G401 (cell line): Measurements from ENCODE around the gene LTA. TPM values are rescaled to one million over a fixed set of nuclear protein-coding genes. Genes with fewer than 3 reads are reported as not detected.
A peak's percentile ranks its signal among the peaks of the same experiment; 100 is the strongest.
"Not testable (repeated sequence)": the region's sequence is repeated elsewhere in the genome, so short reads cannot be mapped to it uniquely, and the experiment has no call there.

ENCODE experiments used
- DNase-seq: peaks from one replicate; pipeline ENCODE4 v3.0.0-alpha.2; 2015; ENCODE audit warnings: low spot score
- in situ Hi-C: cut with HindIII; loops from 2 replicates; pipeline ENCODE4 v1.10.0; 2016; ENCODE audit warnings: low sequenced_read_pairs, mixed read lengths
- total RNA-seq: library from RNA; depleted of rRNA; stranded (reverse); fragments of >200 nt; shearing (Covaris generic); gene quantifications from 2 replicates; pipeline ENCODE4 v1.2.3, GENCODE V29; 2014

LTA gene
- total RNA-seq, 1 experiment from 2014 or later: not detected

DNA sequence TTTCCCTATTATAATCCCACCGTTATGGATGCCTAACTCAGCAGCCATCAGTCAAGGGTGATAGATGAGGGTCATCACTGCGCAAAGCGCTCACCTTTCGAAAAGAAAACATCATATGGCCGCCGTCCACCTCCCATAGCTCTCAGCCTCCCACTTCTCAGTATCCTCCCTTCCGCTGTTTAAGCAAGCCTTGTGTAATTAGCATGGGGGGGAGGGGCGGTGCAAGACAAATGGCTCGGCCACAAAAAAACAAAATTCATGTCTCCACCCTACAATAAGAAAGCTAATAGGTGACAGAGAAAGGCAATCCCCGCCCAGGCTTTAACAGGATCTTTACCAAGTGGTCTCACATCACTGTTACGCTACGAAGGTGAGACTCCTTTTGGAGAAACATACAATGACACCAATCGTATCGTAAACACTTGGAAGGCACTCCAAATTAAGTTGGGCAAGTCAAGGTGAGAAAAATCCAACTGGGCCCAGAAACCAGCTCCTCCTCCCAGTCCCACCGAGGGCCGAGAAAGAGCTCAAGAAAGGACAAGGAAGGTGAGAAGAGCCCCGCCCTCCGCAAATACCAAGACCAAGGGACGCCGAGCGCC, 30.9 kb upstream of the LTA start:
- DNase-seq: peak; percentile 32
- in situ Hi-C loops: loop anchor here (5.0 kb wide), 1 partner anchor 41 kb away; the partner anchor contains the start of gene LTB

DNA sequence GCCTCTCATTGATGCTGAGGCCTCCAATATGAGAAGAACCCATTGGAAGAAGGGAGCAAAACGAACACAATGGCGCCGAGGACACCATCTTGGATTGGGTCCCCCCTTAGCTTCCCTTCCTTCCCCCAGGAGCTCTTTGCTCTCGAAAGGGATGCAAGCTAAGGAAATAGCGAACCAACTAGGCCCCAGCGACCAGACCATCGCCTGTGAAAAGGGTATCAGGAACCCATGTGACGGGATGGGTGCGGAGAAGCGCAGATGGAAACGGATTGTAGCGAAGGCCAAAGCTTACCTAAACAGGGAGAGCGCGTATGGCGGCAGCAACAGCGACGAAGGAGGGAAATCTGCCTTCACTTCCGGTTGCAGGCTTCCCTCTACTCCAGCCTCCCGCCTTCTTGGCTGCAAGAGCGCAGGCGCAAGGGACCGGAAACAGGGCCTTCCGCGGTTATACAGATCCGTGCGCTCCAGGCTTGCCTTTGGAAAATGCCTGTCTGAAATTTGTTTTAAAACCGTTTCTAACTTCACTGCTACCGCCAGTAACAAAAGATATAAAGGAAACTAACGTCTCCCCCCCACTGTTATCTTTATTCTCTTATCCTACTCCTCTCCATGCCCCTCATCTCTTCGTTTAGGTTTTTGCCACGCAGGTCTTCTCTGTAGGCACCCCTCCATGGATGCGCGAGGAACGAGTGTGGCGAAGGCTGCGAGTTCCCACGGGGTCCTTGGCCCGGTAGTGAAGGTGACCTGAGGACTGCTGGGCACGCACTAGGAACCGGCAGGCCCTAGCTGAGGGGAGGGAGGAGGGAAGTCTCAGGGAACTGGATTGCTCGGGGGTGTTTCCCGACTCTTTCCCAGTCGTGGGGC, 30.2 kb upstream of the LTA start, which contains the start of gene DDX39B:
Gene DDX39B, minus strand, starts transcription at position 346 of the 864 bp plus-strand sequence. CDS start 1,471 bp downstream, outside the sequence.
- in situ Hi-C loops: loop anchor here (5.0 kb wide), 1 partner anchor 40 kb away; the partner anchor contains the start of gene LTB

DNA sequence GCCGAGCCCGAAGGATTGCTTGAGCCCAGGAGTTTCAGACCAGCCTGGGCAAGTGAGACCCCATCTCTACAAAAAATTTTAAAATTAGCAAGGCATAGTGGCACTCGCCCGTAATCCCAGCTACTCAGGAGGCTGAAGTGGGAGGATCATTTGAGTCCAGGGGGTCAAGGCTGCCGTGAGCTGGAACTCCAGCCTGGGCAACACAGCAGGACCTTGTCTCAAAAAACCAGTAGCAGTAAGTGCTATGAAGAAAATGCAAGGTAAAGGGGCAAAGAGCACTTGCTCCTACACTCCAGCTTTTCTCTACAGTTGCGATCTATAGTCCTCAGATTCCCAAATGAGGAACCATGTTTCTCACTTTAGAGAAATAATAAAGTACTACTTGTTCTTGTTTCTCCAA, 28.4 kb upstream of the LTA start:
- no peak for DNase-seq
- in situ Hi-C loops: loop anchor here (5.0 kb wide), 1 partner anchor 39 kb away; the partner anchor contains the start of gene LTB

More for the DNA sequence above, 30.2 kb upstream of the LTA start, which contains the start of gene DDX39B:
- peak; percentile 98 for DNase-seq

DNA sequence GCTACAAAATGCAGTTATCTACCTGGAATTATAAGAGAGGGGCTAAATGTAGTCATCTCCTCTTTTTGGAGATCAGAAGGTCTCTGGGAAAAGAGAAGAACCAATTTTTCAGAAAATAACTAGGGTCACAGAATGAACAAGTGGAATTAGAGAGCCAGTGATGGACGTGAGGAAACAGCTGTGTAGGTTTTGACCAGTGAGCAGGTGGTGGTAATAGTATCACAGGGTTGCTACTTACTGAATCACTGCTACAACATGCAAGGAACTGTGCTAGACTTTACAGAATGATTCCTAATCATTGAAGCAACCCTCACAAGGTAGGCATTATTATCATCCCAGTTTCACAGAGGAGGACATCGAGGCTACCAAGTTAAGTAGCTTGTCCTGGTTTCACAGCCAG, 27.4 kb upstream of the LTA start:
- in situ Hi-C loops: loop anchor here (5.0 kb wide), 1 partner anchor 38 kb away; the partner anchor contains the start of gene LTB
- DNase-seq: no peak

DNA sequence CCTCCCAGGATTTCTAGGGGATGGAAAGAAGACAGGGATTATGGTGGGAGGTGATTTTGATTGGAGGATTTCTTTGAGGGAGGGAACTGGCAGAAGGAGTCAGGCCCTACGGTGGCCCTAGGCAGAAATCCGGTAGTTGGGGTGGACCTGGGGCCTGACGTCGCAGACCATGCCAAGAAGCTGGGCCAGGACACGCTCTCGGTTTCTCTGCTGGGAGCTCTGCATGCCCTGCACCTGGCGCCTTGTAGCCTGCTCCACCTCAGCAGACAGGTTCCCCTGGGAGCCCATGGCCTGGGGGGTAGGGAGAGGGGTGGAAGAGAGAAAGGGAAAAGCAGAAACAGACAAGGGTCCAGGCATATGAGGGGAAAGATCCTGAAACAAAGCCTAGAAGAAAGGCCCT, 26.8 kb upstream of the LTA start:
- DNase-seq: no peak
- in situ Hi-C loops: no loop called here

DNA sequence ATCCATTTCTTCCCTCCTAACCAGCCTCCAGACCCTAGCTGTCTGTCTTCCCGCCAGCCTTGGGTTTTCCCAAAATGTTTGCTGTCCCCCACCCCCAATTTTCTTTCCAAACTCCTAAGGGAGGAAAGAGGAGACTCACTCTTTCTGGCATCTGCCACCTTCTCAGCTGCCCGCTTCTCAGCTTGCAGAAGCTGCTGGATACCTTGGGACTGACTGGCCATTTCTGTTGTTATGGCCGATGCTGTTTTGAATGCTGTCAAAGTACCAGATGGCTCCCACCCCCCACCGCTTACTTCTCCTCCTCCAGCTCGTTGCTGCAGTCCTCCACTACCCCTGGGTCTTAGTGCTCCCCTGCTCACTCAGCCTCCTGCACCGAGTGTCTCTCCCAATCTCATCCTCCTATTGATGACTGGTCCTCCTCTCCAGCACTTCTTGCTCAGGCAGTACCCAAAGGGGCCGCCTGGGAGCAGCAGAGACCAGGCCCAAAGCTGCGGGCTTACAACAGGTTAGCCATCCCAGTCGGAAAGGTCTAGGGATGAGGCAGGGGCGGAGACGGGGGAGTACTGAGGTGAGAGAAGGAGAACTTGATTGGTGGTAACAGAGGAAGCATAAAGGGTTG, 25.6 kb upstream of the LTA start, which contains the start of gene ATP6V1G2:
Gene ATP6V1G2, minus strand, starts transcription at position 270 of the 619 bp plus-strand sequence. Its CDS starts 49 bp downstream, at position 221.
- in situ Hi-C loops: no loop called here
- peak; percentile 100 for DNase-seq

DNA sequence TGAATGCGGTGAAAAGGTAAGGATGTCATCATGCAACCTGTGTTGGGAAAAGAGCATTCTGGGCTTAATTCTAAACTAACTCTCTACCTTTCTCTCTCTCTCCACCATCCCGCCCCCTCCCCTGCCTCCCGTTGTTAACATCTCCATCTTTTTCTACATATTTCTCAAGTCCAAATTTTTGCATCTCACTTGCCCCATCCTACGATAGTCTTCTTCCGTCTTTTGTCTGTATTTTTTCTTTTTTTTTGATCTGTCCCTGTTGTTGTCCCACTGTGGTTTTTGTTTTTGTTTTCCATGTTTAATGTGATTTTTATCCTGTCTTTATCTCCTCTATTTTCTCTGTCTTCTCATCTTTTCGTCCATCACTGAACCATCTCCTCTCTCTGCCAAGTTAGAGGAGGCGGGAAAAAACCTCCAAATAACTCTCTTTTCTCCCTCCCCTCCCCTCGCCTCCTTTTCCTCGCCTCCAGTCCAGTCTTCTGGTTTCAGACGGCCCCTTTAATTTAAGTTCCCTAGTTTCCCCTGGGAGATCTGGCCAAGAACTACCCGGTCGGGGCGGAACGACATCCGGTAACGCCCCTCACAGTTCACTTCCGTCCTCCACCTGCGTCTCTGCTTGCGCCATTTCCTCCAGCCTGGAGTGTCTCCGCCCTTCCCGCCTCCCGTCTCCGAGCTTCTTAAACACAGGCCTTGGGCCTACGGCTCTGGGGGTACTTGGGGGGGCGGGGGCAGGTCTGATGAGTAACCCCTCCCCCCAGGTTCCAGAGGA, 24.9 kb upstream of the LTA start, which contains the start of gene NFKBIL1:
Gene NFKBIL1, plus strand, starts transcription at position 651 of the 769 bp plus-strand sequence. Its CDS starts 87 bp downstream, at position 738.
- DNase-seq: peak; percentile 99
- in situ Hi-C loops: no loop called here

DNA sequence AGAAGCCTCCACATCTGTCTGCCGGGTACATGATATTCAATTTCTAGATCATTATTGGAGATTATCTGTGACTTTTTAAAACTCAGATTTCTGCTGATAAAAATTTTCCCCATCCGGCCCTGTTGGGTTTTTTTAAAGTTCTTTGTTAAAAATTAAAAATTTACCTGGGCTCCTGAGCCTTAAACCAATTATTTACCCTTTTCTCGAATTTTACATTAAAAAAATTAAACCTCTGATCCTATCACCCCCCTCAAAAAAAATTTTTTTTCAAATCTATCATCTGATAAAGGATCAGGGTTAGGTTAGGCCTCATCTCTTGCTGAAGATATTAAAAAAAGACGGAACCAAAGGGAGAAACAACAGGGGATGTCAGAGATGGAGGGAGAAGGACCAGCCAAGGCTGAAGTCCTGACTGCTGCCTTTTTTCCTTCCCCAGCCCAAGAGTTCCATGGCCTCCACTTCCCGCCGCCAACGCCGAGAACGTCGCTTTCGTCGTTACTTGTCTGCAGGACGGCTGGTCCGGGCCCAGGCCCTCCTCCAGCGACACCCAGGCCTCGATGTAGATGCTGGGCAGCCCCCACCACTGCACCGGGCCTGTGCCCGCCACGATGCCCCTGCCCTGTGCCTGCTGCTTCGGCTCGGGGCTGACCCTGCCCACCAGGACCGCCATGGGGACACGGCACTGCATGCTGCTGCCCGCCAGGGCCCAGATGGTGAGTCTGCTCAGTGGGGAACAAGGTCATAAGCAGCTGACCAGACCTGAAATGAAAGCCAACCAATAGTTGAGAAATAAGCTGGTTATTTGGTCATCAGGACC, 24.2 kb upstream of the LTA start:
- in situ Hi-C loops: no loop called here
- DNase-seq: no peak

DNA sequence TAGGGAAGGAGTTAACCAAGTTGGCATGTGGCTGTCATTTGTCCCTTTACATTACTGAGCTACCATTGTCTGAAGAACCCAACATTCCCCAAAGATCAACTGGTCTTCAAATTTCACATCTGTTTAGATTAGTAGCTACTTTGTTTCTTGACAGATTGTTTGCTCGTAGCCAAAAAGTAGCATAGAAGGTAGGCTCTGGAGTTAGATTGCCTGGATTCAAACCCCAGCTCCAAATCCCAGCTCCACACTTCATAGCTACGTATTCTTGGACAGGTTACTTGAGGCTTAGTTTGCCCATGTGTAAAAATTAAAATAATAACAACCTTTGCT, 23.6 kb upstream of the LTA start:
- in situ Hi-C loops: no loop called here
- DNase-seq: no peak

DNA sequence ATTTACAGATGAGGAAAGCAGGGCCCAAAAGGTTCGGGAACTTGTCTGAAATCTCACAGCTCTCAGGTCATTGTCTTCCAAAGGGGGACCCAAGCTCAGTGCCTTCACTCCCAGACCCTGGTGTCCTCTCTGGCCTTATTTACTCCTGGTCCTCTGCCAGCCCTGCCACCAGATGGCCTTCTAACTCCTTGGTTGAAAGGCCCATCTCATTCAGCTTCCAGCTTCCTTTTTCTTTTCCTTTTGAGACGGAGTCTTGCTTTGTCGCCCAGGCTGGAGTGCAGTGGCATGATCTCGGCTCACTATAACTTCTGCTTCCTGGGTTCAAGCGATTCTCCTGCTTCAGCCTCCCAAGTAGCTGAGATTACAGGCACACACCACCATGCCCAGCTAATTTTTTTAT, 20.7 kb upstream of the LTA start:
- DNase-seq: peak; percentile 65
- in situ Hi-C loops: not testable (repeated sequence)

DNA sequence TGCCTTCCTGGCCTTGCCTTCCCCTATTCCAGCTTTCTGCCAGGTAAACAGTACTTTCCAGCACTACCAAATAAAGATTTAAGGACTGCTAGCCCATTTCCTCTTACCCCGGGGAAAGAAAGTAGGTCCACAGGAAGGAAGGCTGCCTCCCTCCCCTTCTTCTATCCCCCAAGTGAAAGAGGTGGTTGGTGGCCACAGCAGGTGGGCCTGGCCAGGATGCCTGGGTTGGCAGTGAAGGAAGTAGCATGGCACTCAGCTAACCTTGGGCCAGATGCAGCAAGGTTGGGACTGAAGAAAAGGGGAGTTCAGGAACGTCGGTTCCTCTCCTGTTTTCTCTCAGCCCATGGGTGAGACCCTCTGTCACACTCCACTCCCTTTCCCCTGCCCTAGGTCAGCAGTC, 15.8 kb upstream of the LTA start:
- no peak for DNase-seq
- in situ Hi-C loops: no loop called here

DNA sequence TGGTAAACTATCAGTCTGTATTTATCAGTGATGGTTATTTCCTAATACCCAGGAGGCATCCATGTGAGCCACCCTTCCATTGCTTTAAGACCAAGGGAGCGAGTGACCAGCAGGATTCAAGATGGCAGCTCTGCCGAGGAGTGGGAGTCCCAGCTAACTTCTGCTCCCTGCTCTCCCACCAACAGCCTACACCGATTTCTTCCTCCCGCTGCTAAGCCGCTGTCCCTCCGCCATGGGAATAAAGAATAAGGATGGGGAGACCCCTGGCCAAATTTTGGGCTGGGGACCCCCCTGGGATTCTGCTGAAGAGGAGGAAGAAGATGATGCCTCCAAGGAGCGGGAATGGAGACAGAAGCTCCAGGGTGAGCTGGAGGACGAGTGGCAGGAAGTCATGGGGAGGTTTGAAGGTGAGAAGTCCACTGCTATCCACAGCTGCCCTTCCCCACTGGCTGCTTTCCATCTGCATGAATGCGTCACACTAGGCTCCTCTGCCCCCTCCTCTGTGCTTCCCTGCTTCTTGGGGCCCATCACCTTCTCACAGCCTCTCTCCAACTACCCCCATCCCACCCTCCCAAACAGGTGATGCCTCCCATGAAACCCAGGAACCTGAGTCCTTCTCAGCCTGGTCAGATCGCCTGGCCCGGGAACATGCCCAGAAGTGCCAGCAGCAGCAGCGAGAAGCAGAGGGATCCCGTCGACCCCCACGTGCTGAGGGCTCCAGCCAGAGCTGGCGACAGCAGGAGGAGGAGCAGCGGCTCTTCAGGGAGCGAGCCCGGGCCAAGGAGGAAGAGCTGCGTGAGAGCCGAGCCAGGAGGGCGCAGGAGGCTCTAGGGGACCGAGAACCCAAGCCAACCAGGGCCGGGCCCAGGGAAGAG, 14.4 kb upstream of the LTA start:
- in situ Hi-C loops: no loop called here
- DNase-seq: no peak

DNA sequence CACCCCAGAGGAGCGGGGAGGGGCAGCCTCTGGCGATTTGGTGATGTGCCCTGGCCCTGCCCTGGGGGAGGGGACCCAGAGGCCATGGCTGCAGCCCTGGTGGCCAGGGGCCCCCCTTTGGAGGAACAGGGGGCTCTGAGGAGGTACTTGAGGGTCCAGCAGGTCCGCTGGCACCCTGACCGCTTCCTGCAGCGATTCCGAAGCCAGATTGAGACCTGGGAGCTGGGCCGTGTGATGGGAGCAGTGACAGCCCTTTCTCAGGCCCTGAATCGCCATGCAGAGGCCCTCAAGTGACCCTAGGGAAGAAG, 13.8 kb upstream of the LTA start:
- no peak for DNase-seq
- in situ Hi-C loops: no loop called here

DNA sequence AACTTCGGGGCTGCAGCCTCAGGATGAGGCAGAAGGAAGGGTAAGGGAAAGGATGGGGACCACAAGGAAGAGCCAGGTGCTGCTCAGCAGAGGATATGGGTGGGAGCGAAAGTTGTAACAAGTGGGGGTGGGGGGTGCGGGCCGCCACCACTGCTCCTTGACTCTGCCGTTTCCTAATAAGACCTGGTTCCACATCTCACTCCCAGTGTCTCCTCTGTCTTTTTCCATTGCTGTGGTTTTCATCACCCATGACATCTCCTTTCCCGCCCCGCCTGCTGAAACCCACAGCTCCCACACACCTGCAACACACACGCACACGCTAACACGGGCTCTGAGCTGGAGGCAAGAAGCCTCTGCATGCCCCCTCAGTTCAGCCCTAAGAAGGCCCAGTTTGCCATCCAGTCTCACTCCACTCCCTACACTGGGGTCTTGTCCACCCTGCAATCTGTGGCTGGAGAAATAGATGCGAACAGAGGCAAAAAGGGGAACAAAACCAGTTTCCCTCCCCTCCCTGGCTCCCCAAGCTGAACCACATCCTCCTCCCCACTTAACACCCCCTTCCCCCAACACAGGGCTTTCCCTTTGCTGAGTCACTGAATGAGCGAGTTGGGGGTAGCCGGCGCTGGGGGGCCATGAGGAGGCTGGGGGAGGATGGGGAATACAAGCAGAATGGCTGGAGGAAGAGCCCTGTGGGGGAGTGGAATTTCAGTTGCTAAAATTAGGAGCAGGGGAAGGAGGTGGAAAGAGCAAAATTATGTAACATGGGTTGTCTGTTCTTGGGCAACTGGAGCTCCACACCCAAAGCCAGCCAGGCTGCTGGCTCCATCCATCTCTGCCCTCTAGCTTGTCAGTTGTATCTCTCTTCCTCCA, 13.2 kb upstream of the LTA start:
- no peak for DNase-seq

DNA sequence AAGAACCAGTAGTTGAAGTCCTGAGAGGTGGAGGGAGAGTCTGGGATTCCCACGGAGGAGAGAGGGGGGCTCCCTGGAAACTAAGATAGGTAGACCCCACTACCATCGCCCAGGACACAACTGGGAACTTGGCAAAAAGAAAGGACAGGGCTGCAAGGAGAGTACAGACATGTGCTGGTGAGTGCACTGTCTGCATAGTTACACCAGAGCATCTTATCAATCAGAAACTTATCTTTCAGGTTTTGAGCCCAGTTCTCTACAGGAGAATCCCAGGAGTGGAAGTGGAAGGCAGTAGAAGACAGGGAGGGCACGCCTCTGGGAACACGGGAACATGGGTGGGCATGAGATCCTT, 12.5 kb upstream of the LTA start:
- in situ Hi-C loops: no loop called here
- no peak for DNase-seq

More for the DNA sequence above, 13.2 kb upstream of the LTA start:
- in situ Hi-C loops: no loop called here

DNA sequence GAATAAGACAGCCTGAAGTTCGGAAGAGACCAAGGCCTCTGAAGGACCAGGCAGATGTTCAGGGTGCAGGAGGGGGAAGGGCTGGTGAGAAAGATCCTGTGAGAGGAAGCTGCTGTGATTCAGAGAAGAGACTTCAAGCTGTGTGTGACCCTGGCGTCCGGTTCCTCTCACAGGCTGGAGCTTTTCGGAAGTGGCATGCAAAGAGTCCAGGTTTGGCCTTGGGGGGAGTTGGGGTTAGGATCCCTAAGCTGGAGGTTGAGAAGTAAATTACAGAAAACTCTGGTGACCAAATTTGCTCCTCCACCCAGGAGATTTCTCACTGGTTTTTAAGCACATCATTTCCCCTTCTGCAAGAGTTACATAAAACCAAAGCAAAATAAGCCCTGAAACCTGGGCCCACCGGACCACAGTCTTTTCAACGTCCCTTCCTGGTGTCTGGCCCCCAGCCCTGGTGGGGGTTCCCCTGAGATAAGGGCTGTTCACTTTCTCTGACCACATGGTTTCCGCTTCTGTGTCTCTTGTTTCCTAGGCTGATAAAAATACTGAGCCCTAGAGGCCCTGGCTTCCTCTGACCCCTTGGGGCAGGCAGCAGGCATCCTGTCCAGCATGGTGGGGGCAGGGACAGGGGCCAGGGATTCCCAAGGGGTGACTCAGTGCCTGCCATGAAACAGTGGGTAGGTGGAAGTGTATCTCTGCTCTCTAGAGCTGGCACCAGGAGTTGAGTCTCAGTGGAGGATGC, 12.0 kb upstream of the LTA start:
- in situ Hi-C loops: no loop called here
- no peak for DNase-seq
